HEK293T (cell line): ENCODE results near the gene EIPR1.

ENCODE experiments used
- ARNT ChIP-seq: fragments of 450-650 bp; IDR thresholded peaks from 2 replicates; pipeline ENCODE4 v1.6.1; 2017; ENCODE audit warnings: mild to moderate bottlenecking
- NFRKB ChIP-seq: fragments of 450-650 bp; IDR thresholded peaks from 2 replicates; pipeline ENCODE4 v1.6.1; 2016; ENCODE audit warnings: mild to moderate bottlenecking, moderate library complexity
- SP1 ChIP-seq: fragments of 450-650 bp; IDR thresholded peaks from 2 replicates; pipeline ENCODE4 v1.6.1; 2017

DNA sequence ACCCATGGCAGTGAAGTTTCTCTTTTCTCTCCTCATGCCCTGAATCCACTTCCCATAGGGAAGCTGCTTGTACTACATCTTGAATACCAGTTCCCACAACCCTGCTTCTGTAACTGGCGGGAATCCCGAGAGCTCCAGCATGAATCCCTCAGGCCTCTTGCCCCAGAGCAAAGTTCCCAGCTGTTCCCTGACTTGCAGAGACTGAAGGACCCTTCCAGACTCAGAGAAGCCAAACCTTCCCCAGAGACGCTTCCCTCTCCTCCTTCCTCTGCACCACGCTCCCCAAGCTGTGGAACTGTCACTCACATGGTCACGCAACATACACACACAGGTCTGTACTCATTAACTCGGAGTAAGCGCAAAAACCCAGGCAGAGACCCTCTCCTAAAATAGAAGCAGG is 28.3 kb upstream of the EIPR1 start:
- TF ChIP-seq ARNT: no peak
- no peak for TF ChIP-seq SP1
- no peak for TF ChIP-seq NFRKB
